NT2/D1 (cell line): Measurements from ENCODE around the gene TMEM267.

ENCODE experiments used
- DNase-seq: peaks from one replicate; pipeline ENCODE4 v3.0.0-alpha.2; 2011; ENCODE audit warnings: low read depth, low spot score
- H3K27me3 ChIP-seq: 2 replicates; pipeline ENCODE4 v1.6.0; 2011; ENCODE audit warnings: mild to moderate bottlenecking; ENCODE audit not compliant: insufficient read length, insufficient read depth
- H3K36me3 ChIP-seq: 2 replicates; pipeline ENCODE4 v1.6.1; 2011; ENCODE audit warnings: mild to moderate bottlenecking, low read length, mixed read lengths; ENCODE audit not compliant: insufficient read depth, insufficient read length
- H3K4me1 ChIP-seq: 2 replicates; pipeline ENCODE4 v1.5.1; 2011; ENCODE audit not compliant: insufficient read depth, insufficient read length
- H3K4me3 ChIP-seq: 2 replicates; pipeline ENCODE4 v1.5.1; 2011; ENCODE audit warnings: low read depth; ENCODE audit not compliant: insufficient read length
- H3K9ac ChIP-seq: 2 replicates; pipeline ENCODE4 v1.6.0; 2011; ENCODE audit warnings: low read depth; ENCODE audit not compliant: insufficient read length
- H3K9me3 ChIP-seq: 2 replicates; pipeline ENCODE4 v1.5.1; 2011; ENCODE audit warnings: mild to moderate bottlenecking, low read length; ENCODE audit not compliant: insufficient read depth
- SUZ12 ChIP-seq: IDR thresholded peaks from 2 replicates; pipeline ENCODE4 v1.6.1; 2011; ENCODE audit not compliant: insufficient read length, insufficient read depth; ENCODE audit errors: extremely low read depth
- YY1 ChIP-seq: IDR thresholded peaks from 2 replicates; pipeline ENCODE4 v1.6.1; 2011; ENCODE audit not compliant: insufficient read length, insufficient read depth
- ZNF274 ChIP-seq: IDR thresholded peaks from 2 replicates; pipeline ENCODE4 v1.6.1; 2011; ENCODE audit warnings: mild to moderate bottlenecking, low read depth, low read length

The TMEM267 gene

GRCh38 chr5:43422143-43422542, 61.5 kb downstream of the TMEM267 start:
- Histone ChIP-seq H3K4me3 (no peak overlapping the region), H3K9me3 (no peaks in the 10 kb centered on the region; the same call in 1 of the 2 replicates), H3K9ac (no peak overlapping the region), H3K27me3 (no peaks in the 10 kb centered on the region), H3K4me1 (no peaks in the 10 kb centered on the region), H3K36me3 (no peaks in the 10 kb centered on the region)
- no peak for DNase-seq
- no peak for TF ChIP-seq ZNF274
- no peak for TF ChIP-seq SUZ12
- no peak for TF ChIP-seq YY1

GRCh38 chr5:43421450-43422133, 62.1 kb downstream of the TMEM267 start:
- Histone ChIP-seq H3K36me3 (no peaks in the 10 kb centered on the region), H3K9me3 (no peaks in the 10 kb centered on the region; the same call in 1 of the 2 replicates), H3K4me3 (no peak overlapping the region), H3K4me1 (no peaks in the 10 kb centered on the region), H3K9ac (no peak overlapping the region), H3K27me3 (no peaks in the 10 kb centered on the region)
- no peak for TF ChIP-seq SUZ12
- no peak for TF ChIP-seq ZNF274
- TF ChIP-seq YY1 = no peak
- DNase-seq = no peak

DNA sequence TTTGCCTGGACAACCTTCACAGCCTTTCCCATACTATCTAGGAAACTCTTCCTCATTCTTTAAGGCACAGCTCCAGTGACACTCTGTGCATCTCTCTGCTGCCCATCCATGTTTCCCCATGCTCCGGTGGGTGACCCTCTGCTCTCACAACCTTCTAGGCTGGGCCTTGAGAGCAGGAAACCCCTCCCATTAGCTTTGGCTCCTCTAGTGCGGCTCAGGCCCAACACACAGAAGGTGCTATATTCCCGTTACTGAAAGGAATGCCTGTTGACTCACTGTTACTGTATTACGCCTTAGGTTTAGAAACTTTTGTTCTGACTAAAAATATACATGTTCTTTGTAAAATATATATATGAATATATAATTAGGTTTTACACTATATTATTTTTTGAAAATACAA, 63.4 kb downstream of the TMEM267 start:
- no peaks in the 10 kb centered on the region for H3K27me3 ChIP-seq
- no peak for TF ChIP-seq SUZ12
- H3K4me3 ChIP-seq = no peak overlapping the region
- DNase-seq = no peak
- no peaks in the 10 kb centered on the region for H3K36me3 ChIP-seq
- H3K9me3 ChIP-seq = no peaks in the 10 kb centered on the region
- no peaks in the 10 kb centered on the region for H3K4me1 ChIP-seq
- no peak overlapping the region for H3K9ac ChIP-seq

- Histone ChIP-seq H3K9ac (no peak overlapping the region), H3K4me3 (no peak overlapping the region), H3K27me3 (no peaks in the 10 kb centered on the region), H3K36me3 (no peaks in the 10 kb centered on the region), H3K9me3 (no peaks in the 10 kb centered on the region), H3K4me1 (no peaks in the 10 kb centered on the region)
- TF ChIP-seq ZNF274 = no peak
- TF ChIP-seq YY1 = no peak
- no peak for DNase-seq
Observed at GRCh38 chr5:43418561-43418960, 65.1 kb downstream of the TMEM267 start.

GRCh38 chr5:43416803-43417394, 66.8 kb downstream of the TMEM267 start:
- no peak overlapping the region for H3K9ac ChIP-seq
- H3K27me3 ChIP-seq = no peaks in the 10 kb centered on the region
- no peaks in the 10 kb centered on the region for H3K4me1 ChIP-seq
- no peak for DNase-seq
- no peaks in the 10 kb centered on the region for H3K36me3 ChIP-seq
- TF ChIP-seq YY1 (no peak), ZNF274 (no peak), SUZ12 (no peak)
- no peak overlapping the region for H3K4me3 ChIP-seq
- H3K9me3 ChIP-seq = no peaks in the 10 kb centered on the region

- Histone ChIP-seq H3K4me1 (no peaks in the 10 kb centered on the region), H3K27me3 (no peaks in the 10 kb centered on the region), H3K9me3 (no peaks in the 10 kb centered on the region), H3K36me3 (no peaks in the 10 kb centered on the region), H3K4me3 (no peak overlapping the region), H3K9ac (no peak overlapping the region)
- DNase-seq = no peak
- TF ChIP-seq YY1 (no peak), SUZ12 (no peak), ZNF274 (no peak)
Observed at GRCh38 chr5:43415935-43416802, 67.5 kb downstream of the TMEM267 start.

- no peak for DNase-seq
- no peaks in the 10 kb centered on the region for H3K27me3 ChIP-seq
- no peaks in the 10 kb centered on the region for H3K4me1 ChIP-seq
- H3K4me3 ChIP-seq = no peak overlapping the region
- TF ChIP-seq ZNF274 = no peak
- no peak for TF ChIP-seq YY1
- TF ChIP-seq SUZ12 = no peak
- no peaks in the 10 kb centered on the region for H3K36me3 ChIP-seq
- no peak overlapping the region for H3K9ac ChIP-seq
- no peaks in the 10 kb centered on the region for H3K9me3 ChIP-seq
Observed at GRCh38 chr5:43413966-43414365, 69.7 kb downstream of the TMEM267 start.
